Esophagus squamous epithelium (tissue), 5 donors: ENCODE data around the gene BDKRB2. TPM values are rescaled to one million over a fixed set of nuclear protein-coding genes. Genes with fewer than 3 reads are reported as not detected.

ENCODE experiments used
- DNase-seq: peaks from one replicate; lab custom pipeline; 2025; lab: John Stamatoyannopoulos, UW
- H3K27ac ChIP-seq, 4 donors: fragments of 200-600 bp; sonication (generic); one replicate each; pipeline ENCODE4 v1.5.1; 2016 to 2019; ENCODE audit warnings: mild to moderate bottlenecking in 1 of 4
- H3K27me3 ChIP-seq, 4 donors: fragments of 200-600 bp; sonication (generic); 1 replicate in 3 of 4; 2 replicates in 1 of 4; pipeline versions ENCODE4 v1.5.1 to v1.6.0; 2017 to 2021; ENCODE audit warnings: antibody characterized with exemption in 1 of 4
- H3K36me3 ChIP-seq, 3 donors: fragments of 200-600 bp; sonication (generic); one replicate each; pipeline ENCODE4 v1.5.1; 2016 to 2019
- H3K4me1 ChIP-seq, 3 donors: fragments of 200-600 bp; sonication (generic); one replicate each; pipeline ENCODE4 v1.5.1; 2017 to 2019
- H3K4me3 ChIP-seq, 4 donors: fragments of 200-600 bp; sonication (generic); 1 replicate in 3 of 4; 2 replicates in 1 of 4; pipeline ENCODE4 v1.5.1; 2016 to 2019; ENCODE audit warnings: mild to moderate bottlenecking in 2 of 4, moderate library complexity in 1 of 4
- H3K9me3 ChIP-seq, 3 donors: fragments of 200-600 bp; sonication (generic); one replicate each; pipeline ENCODE4 v1.5.1; 2016 to 2019
- CTCF ChIP-seq, 6 experiments: fragments of 450-650 bp in 4 of 6; fragments of 200-600 bp in 2 of 6; sonication (generic) in 2 of 6; IDR thresholded peaks; one replicate each; pipeline ENCODE4 v1.5.1; 2016 to 2019; ENCODE audit warnings: antibody characterized with exemption in 6 of 6, mild to moderate bottlenecking in 4 of 6, moderate library complexity in 4 of 6
- POLR2A ChIP-seq, 4 donors: fragments of 450-650 bp; IDR thresholded peaks; one replicate each; pipeline ENCODE4 v1.6.1; 2017; ENCODE audit warnings: antibody characterized with exemption in 4 of 4, mild to moderate bottlenecking in 4 of 4, moderate library complexity in 3 of 4
- WGBS, 2 donors: methylation state at CpG; one replicate each; pipeline ENCODE4 v1.1.5; 2018; 5-methylcytosine and 5-hydroxymethylcytosine counted together
- intact Hi-C: fragments of 100-400 bp; cut with DNase I; formaldehyde crosslinking; loops from one replicate; pipeline ENCODE4 v1.15.0; 2022
- total RNA-seq, 4 donors: library from RNA; depleted of rRNA; stranded (reverse); fragments of >200 nt; gene quantifications; one replicate each; pipeline ENCODE4 v1.1.0, GENCODE V29; 2016
- donor health status: DM: yes; HTN: yes; CAD: no.

The BDKRB2 gene
- total RNA-seq, 4 donors from 2014 or later = 18.8 to 31.2 (median 20.0) TPM

- TF ChIP-seq CTCF (IDR thresholded peaks at IDR 0.05) (peak; percentile 64 to 97 (median 92)), POLR2A (IDR thresholded peaks at IDR 0.05) (no peak)
- intact Hi-C loops = loop anchor here (2.0 kb wide), 1 partner anchor 173 kb away; no protein-coding TSS in a partner anchor
- 17 to 18% methylated on average over 16 to 17 of the region's 17 CpGs for WGBS, 2 donors
Measured at GRCh38 chr14:96275177-96276112, 70.8 kb downstream of the BDKRB2 start.

DNA sequence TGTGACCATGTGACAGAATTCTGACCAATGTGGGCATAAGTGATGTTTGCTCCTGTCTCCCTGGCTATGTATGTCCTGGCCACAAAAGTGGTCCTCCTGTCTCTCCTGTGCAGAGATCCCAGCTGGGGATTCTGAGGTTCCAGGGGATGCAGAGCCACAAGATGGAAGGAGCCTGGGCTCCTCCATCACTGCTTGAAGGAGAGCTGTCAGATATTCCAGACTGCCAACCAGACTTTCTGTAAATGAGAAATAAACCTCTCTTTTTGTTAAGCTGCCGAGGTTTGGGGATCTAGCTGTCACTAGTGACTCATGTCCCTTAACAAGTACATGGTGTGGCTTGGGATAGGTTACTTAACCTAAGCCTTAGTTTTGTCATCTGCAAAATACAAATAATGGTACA is 73.3 kb downstream of the BDKRB2 start:
- no peak for TF ChIP-seq POLR2A (IDR thresholded peaks at IDR 0.05)
- no peak for TF ChIP-seq CTCF (IDR thresholded peaks at IDR 0.05)
- Histone ChIP-seq H3K27ac (no peak overlapping the region), H3K9me3 (peaks cover 0 to 16% (median 11%) of the 10 kb centered on the region in 3 donors), H3K27me3 (no peaks in the 10 kb centered on the region), H3K4me1 (peaks cover 0 to 21% (median 5%) of the 10 kb centered on the region in 3 donors), H3K36me3 (peaks cover 0 to 19% (median 3%) of the 10 kb centered on the region in 3 donors), H3K4me3 (no peak overlapping the region)
- no peak for DNase-seq
- intact Hi-C loops = no loop called here
- 93 to 100% methylated on average over 1 of the region's 1 CpG for WGBS, 2 donors

More at GRCh38 chr14:96275177-96276112, 70.8 kb downstream of the BDKRB2 start:
- H3K27me3 ChIP-seq = no peaks in the 10 kb centered on the region
- no peak for DNase-seq
- H3K36me3 ChIP-seq = peaks cover 0 to 9% (median 0%) of the 10 kb centered on the region in 3 donors
- H3K4me1 ChIP-seq = peaks cover 7 to 37% (median 12%) of the 10 kb centered on the region in 3 donors
- H3K27ac ChIP-seq = peak overlapping the region in 2 of 4 donors; percentile 21 to 38
- no peak overlapping the region for H3K4me3 ChIP-seq
- peaks cover 0 to 16% (median 11%) of the 10 kb centered on the region in 3 donors for H3K9me3 ChIP-seq

DNA sequence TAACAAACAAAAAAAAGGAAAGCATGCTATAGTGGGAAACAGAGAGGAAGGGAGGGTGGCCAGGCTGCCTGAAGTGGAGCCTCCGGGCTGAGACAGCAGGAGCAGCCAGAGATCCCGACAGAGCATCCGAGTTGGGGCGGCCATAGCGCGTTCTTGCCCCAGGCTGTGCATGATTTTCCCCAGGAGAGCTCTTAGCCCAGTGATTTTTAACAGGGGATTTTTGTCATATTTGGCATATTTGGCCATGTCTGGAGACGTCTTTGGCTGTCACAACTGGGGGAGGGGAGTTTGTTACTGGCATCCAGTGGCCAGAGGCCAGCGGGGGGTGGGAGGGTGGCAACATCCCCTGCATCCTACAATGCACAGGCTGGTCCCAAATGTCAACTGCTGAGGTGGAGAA is 74.9 kb downstream of the BDKRB2 start:
- H3K9me3 ChIP-seq = peaks cover 0 to 16% (median 11%) of the 10 kb centered on the region in 3 donors
- DNase-seq = no peak
- TF ChIP-seq CTCF (IDR thresholded peaks at IDR 0.05) (no peak), POLR2A (IDR thresholded peaks at IDR 0.05) (no peak)
- intact Hi-C loops = no loop called here
- 79 to 96% methylated on average over 6 to 7 of the region's 8 CpGs for WGBS, 2 donors
- H3K4me3 ChIP-seq = no peak overlapping the region
- H3K27me3 ChIP-seq = no peaks in the 10 kb centered on the region
- no peak overlapping the region for H3K27ac ChIP-seq
- H3K36me3 ChIP-seq = peaks cover 0 to 36% (median 3%) of the 10 kb centered on the region in 3 donors
- H3K4me1 ChIP-seq = peaks cover 0 to 15% (median 5%) of the 10 kb centered on the region in 3 donors

- TF ChIP-seq POLR2A (IDR thresholded peaks at IDR 0.05) = no peak
Measured at GRCh38 chr14:96280104-96280503, 75.5 kb downstream of the BDKRB2 start.

DNA sequence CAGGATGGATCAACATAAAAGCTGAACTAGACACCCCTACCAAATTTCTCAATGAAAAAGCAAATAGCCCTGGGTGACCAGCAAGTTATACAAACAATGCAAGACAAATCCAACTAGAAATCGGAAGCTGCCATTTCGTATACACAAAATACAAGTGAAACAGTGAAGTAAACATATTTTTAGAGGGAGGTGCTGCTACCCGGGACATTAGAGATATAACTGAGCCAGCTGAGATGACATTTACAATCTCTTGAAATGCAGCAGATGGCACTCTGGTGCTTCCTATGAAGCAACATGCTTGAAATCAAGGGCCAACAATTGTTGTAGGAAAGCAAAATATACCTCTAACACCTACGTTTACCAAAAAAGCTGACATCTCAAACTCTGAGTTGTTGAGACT is 76.8 kb downstream of the BDKRB2 start:
- intact Hi-C loops = no loop called here
- no peaks in the 10 kb centered on the region for H3K27me3 ChIP-seq
- no peaks in the 10 kb centered on the region for H3K4me1 ChIP-seq
- H3K36me3 ChIP-seq = peaks cover 0 to 55% (median 6%) of the 10 kb centered on the region in 3 donors
- H3K9me3 ChIP-seq = peaks cover 0 to 16% (median 11%) of the 10 kb centered on the region in 3 donors
- no peak overlapping the region for H3K27ac ChIP-seq
- WGBS, 2 donors = 66 to 71% methylated on average over 4 of the region's 4 CpGs
- no peak for DNase-seq
- TF ChIP-seq CTCF (IDR thresholded peaks at IDR 0.05) (no peak), POLR2A (IDR thresholded peaks at IDR 0.05) (no peak)
- no peak overlapping the region for H3K4me3 ChIP-seq

More at GRCh38 chr14:96280104-96280503, 75.5 kb downstream of the BDKRB2 start:
- Histone ChIP-seq H3K4me3 (no peak overlapping the region), H3K36me3 (peaks cover 0 to 41% (median 3%) of the 10 kb centered on the region in 3 donors), H3K27ac (no peak overlapping the region), H3K4me1 (peaks cover 0 to 10% (median 5%) of the 10 kb centered on the region in 3 donors), H3K27me3 (no peaks in the 10 kb centered on the region), H3K9me3 (peaks cover 0 to 16% (median 11%) of the 10 kb centered on the region in 3 donors)
- intact Hi-C loops = no loop called here
- 94 to 100% methylated on average over 2 of the region's 2 CpGs for WGBS, 2 donors
- DNase-seq = no peak
